Neural progenitor cell (in vitro differentiated cells): Measurements from ENCODE around the gene CHST6. TPM values are rescaled to one million over a fixed set of nuclear protein-coding genes. Genes with fewer than 3 reads are reported as not detected.

Source experiments
- DNase-seq: peaks from one replicate; pipeline ENCODE4 v3.0.0-alpha.2; 2016; ENCODE audit warnings: low spot score
- H2AFZ ChIP-seq: fragments of 200-600 bp; sonication (generic); replicated peaks from 2 replicates; pipeline ENCODE4 v1.6.1; 2016; ENCODE audit warnings: antibody characterized with exemption
- H3F3A ChIP-seq: fragments of 200-600 bp; sonication (generic); 2 replicates; pipeline ENCODE4 v1.6.1; 2016; ENCODE audit warnings: antibody characterized with exemption, low read depth
- H3K27ac ChIP-seq: fragments of 200-600 bp; sonication (generic); 2 replicates; pipeline ENCODE4 v1.5.1; 2016; ENCODE audit warnings: mild to moderate bottlenecking
- H3K27me3 ChIP-seq: fragments of 200-600 bp; sonication (generic); 2 replicates; pipeline ENCODE4 v1.6.1; 2016; ENCODE audit warnings: mild to moderate bottlenecking, moderate library complexity
- H3K36me3 ChIP-seq: fragments of 200-600 bp; sonication (generic); 2 replicates; pipeline ENCODE4 v1.5.1; 2016
- H3K4me1 ChIP-seq: fragments of 200-600 bp; sonication (generic); 2 replicates; pipeline ENCODE4 v1.6.1; 2016; ENCODE audit warnings: mixed run types
- H3K4me2 ChIP-seq: fragments of 200-600 bp; sonication (generic); 2 replicates; pipeline ENCODE4 v1.6.1; 2016
- H3K4me3 ChIP-seq: fragments of 200-600 bp; sonication (generic); 2 replicates; pipeline ENCODE4 v1.5.1; 2016
- H3K79me2 ChIP-seq: fragments of 200-600 bp; sonication (generic); 2 replicates; pipeline ENCODE4 v1.6.1; 2016; ENCODE audit warnings: low read depth
- H3K9ac ChIP-seq: fragments of 200-600 bp; sonication (generic); 2 replicates; pipeline ENCODE4 v1.6.1; 2016
- H3K9me3 ChIP-seq: fragments of 200-600 bp; sonication (generic); 2 replicates; pipeline ENCODE4 v1.5.1; 2016; ENCODE audit warnings: low read depth
- H4K20me1 ChIP-seq: fragments of 200-600 bp; sonication (generic); 2 replicates; pipeline ENCODE4 v1.6.1; 2016; ENCODE audit warnings: low read depth
- H3K27ac Mint-ChIP-seq: 3 replicates; pipeline ENCODE4 v1.8.0; 2021; ENCODE audit warnings: mixed read lengths
- H3K27me3 Mint-ChIP-seq: 2 replicates; pipeline ENCODE4 v1.8.0; 2022; ENCODE audit warnings: low read depth, mild to moderate bottlenecking, inconsistent platforms, moderate library complexity, mixed read lengths; ENCODE audit not compliant: insufficient read depth
- H3K36me3 Mint-ChIP-seq: 3 replicates; pipeline ENCODE4 v1.8.0; 2021; ENCODE audit warnings: mixed read lengths
- H3K4me1 Mint-ChIP-seq: 3 replicates; pipeline ENCODE4 v1.8.0; 2021; ENCODE audit warnings: mixed read lengths
- H3K4me3 Mint-ChIP-seq: 3 replicates; pipeline ENCODE4 v1.8.0; 2021; ENCODE audit warnings: mild to moderate bottlenecking, moderate library complexity, mixed read lengths
- H3K9me3 Mint-ChIP-seq: 3 replicates; pipeline ENCODE4 v1.8.0; 2020; ENCODE audit warnings: mixed read lengths
- EZH2 ChIP-seq: fragments of 200-600 bp; sonication (generic); IDR thresholded peaks from 2 replicates; pipeline ENCODE4 v1.6.1; 2017; ENCODE audit warnings: antibody characterized with exemption, mild to moderate bottlenecking, moderate library complexity
- EZH2phosphoT487 ChIP-seq: fragments of 200-600 bp; sonication (generic); IDR thresholded peaks from 2 replicates; pipeline ENCODE4 v1.6.1; 2017; ENCODE audit warnings: antibody characterized with exemption
- total RNA-seq: library from RNA; depleted of rRNA; stranded (reverse); fragments of >200 nt; gene quantifications from 2 replicates; pipeline ENCODE4 v1.2.3, GENCODE V29; 2015; ENCODE audit warnings: low replicate concordance
- TF ChIP-seq, protein P1 (sequence below): fragments of 200-600 bp; sonication (generic); IDR thresholded peaks from 2 replicates; pipeline ENCODE4 v1.5.1; 2017; ENCODE audit warnings: antibody characterized with exemption, mild to moderate bottlenecking

CHST6 gene
- total RNA-seq, 1 donor from 2014 or later = 6.2 TPM

DNA sequence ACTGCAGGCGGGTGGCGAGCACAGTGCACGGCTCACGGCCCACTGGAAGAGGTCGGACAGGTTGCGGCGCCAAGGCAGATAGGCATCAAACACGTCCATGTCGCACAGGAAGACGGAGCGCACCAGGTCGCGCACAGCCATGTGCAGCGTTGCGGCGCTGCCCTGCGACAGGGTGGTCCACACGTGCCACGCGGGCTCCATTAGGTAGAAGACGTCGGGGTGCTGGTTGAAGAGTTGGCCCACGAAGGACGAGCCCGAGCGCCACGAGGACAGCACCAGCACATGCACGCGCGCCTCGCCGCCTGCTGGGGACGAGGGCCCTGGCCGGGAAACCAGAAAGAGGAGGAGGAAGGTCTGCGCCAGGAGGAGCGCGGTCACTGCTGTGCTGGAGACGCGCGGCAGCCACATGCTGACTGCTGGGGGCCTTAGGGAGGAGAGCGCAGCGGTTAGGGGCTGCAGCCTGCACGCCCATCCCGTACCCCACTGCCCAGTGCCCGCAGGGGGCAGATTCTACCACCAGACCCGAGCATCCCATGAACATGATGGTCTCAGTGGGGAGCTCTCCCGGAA is 15.7 kb downstream of the CHST6 start:
- no peak overlapping the region for H3K9ac ChIP-seq
- Mint-ChIP-seq H3K36me3 (no peaks in the 10 kb centered on the region), H3K4me3 (no peak overlapping the region), H3K27me3 (no peaks in the 10 kb centered on the region), H3K9me3 (no peaks in the 10 kb centered on the region), H3K27ac (no peak overlapping the region), H3K4me1 (peaks cover 2% of the 10 kb centered on the region)
- no peaks in the 10 kb centered on the region for H3K9me3 ChIP-seq
- no peaks in the 10 kb centered on the region for H3K4me1 ChIP-seq
- no peaks in the 10 kb centered on the region for H3F3A ChIP-seq
- no peaks in the 10 kb centered on the region for H3K27me3 ChIP-seq
- DNase-seq = no peak
- H4K20me1 ChIP-seq = no peaks in the 10 kb centered on the region
- H3K4me3 ChIP-seq = no peak overlapping the region
- TF ChIP-seq EZH2 = no peak
- TF ChIP-seq EZH2phosphoT487 = no peak
- TF ChIP-seq, protein P1, sequence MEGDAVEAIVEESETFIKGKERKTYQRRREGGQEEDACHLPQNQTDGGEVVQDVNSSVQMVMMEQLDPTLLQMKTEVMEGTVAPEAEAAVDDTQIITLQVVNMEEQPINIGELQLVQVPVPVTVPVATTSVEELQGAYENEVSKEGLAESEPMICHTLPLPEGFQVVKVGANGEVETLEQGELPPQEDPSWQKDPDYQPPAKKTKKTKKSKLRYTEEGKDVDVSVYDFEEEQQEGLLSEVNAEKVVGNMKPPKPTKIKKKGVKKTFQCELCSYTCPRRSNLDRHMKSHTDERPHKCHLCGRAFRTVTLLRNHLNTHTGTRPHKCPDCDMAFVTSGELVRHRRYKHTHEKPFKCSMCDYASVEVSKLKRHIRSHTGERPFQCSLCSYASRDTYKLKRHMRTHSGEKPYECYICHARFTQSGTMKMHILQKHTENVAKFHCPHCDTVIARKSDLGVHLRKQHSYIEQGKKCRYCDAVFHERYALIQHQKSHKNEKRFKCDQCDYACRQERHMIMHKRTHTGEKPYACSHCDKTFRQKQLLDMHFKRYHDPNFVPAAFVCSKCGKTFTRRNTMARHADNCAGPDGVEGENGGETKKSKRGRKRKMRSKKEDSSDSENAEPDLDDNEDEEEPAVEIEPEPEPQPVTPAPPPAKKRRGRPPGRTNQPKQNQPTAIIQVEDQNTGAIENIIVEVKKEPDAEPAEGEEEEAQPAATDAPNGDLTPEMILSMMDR = no peak
- no peak overlapping the region for H3K27ac ChIP-seq
- H3K79me2 ChIP-seq = no peaks in the 10 kb centered on the region
- H3K36me3 ChIP-seq = no peaks in the 10 kb centered on the region
- no peak overlapping the region for H3K4me2 ChIP-seq
- no peak overlapping the region for H2AFZ ChIP-seq

DNA sequence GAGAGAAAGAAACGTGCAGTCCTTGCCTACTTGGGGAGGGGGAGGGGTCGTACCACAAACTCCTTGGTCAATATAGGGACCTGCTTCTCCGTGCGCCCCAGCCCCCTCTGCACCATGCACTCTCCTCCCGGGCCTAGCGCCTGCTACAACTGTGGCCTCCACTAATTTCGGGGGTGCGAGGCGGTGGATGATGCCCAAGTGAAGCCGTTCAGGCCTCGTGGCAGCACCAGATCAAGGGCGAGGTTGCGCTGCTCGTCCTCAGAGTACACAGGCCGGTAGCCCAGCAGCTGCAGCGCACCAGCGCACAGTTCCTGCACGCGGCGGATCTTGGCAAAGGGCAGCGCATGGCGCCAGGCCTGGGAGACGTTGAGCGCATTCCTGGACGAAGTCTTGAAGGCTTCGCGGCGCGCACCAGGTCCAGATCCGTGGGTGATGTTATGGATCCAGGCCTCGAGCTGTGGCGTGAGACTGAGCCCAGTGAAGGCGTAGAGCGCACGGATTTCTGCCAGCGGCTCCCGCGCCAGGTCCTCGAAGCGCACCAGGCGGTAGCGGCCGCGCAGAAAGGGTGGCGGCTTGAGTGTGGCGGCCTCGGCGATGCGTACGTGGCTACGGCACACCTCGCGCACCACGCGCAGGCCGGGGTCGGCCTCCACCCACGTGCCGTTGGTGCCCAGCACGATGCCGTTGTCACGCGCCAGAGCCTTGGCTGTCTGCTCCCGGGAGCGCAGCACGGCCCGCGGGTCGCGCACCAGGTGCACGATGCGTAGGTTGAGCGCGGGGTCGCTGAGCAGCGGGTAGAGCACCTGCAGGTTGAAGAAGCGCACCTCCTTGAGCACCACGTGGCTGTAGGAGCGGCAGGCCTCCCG is 16.5 kb downstream of the CHST6 start:
- H3K27ac Mint-ChIP-seq = no peak overlapping the region
- Histone ChIP-seq H3K27me3 (no peaks in the 10 kb centered on the region), H3K9me3 (no peaks in the 10 kb centered on the region), H3K9ac (no peak overlapping the region), H3F3A (no peaks in the 10 kb centered on the region), H3K79me2 (no peaks in the 10 kb centered on the region), H3K27ac (no peak overlapping the region), H4K20me1 (no peaks in the 10 kb centered on the region), H2AFZ (no peak overlapping the region), H3K4me2 (no peak overlapping the region), H3K36me3 (no peaks in the 10 kb centered on the region), H3K4me3 (no peak overlapping the region), H3K4me1 (no peaks in the 10 kb centered on the region)
- H3K9me3 Mint-ChIP-seq = no peaks in the 10 kb centered on the region
- H3K36me3 Mint-ChIP-seq = no peaks in the 10 kb centered on the region
- H3K27me3 Mint-ChIP-seq = no peaks in the 10 kb centered on the region
- no peak overlapping the region for H3K4me3 Mint-ChIP-seq
- TF ChIP-seq EZH2phosphoT487 (no peak), EZH2 (no peak)
- TF ChIP-seq, protein P1 = no peak
- H3K4me1 Mint-ChIP-seq = peaks cover 2% of the 10 kb centered on the region
- DNase-seq = no peak

DNA sequence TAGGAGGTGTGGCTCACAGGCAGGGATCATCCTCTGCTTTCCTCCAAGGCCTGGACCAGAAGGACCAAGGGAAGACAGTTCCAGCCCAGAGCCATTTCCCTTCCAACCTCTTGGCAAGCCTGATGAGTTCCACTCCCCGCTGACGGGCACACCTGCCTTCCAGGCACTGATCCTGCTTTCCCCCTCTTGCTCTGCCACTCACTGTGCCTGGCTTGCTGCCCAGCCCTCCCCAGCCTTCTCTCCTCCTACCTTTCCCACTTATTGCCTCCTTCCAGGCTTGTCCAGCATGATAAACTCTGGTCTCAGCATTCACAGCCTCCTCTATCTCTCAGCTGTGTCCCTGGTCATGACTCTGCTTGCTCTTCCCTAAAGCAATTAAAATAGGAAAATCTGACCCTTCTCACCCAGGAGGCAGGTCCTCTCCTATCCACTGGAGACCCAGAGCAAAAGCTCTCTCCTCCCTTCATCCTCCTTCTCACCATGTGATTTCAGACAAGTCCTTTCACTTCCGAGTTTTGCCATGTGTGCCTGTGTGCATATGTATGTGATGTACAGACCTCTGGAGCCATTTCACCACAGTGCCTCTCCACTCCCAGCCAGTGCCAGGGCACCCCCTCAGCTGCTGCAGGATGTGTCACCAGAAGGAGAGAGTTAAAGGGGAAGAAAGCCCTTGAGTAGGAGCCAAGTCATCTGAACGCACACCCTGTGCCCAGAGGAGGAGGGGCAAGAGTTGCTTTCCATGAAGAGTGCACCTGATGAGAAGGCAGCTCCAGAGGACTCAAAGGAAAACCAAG is 17.4 kb downstream of the CHST6 start:
- Histone ChIP-seq H2AFZ (no peak overlapping the region), H3F3A (no peaks in the 10 kb centered on the region), H4K20me1 (no peaks in the 10 kb centered on the region), H3K9me3 (no peaks in the 10 kb centered on the region), H3K9ac (no peak overlapping the region), H3K27ac (no peak overlapping the region), H3K4me1 (no peaks in the 10 kb centered on the region), H3K36me3 (no peaks in the 10 kb centered on the region), H3K4me2 (no peak overlapping the region), H3K79me2 (no peaks in the 10 kb centered on the region), H3K4me3 (no peak overlapping the region), H3K27me3 (no peaks in the 10 kb centered on the region)
- Mint-ChIP-seq H3K4me1 (peaks cover 2% of the 10 kb centered on the region), H3K4me3 (no peak overlapping the region), H3K9me3 (no peaks in the 10 kb centered on the region), H3K36me3 (no peaks in the 10 kb centered on the region), H3K27me3 (no peaks in the 10 kb centered on the region), H3K27ac (no peak overlapping the region)
- DNase-seq = no peak
- TF ChIP-seq, protein P1 = no peak
- TF ChIP-seq EZH2 (no peak), EZH2phosphoT487 (no peak)
